Neuronal stem cell (in vitro differentiated cells): ENCODE data around the gene SMIM13.

Experiments
- DNase-seq: peaks from one replicate; pipeline ENCODE4 v3.0.0-alpha.2; 2013; ENCODE audit warnings: low spot score
- H2AFZ ChIP-seq: one replicate; pipeline ENCODE4 v1.6.1; 2013; ENCODE audit warnings: mild to moderate bottlenecking, low read length, inconsistent platforms
- H2AK5ac ChIP-seq: 2 replicates; pipeline ENCODE4 v1.6.1; 2013; ENCODE audit warnings: low read depth, mild to moderate bottlenecking, inconsistent platforms, low read length, moderate library complexity, mixed read lengths
- H2BK120ac ChIP-seq: 2 replicates; pipeline ENCODE4 v1.6.1; 2013; ENCODE audit warnings: low read depth, mild to moderate bottlenecking, inconsistent platforms, low read length, moderate library complexity, mixed read lengths
- H2BK12ac ChIP-seq: one replicate; pipeline ENCODE4 v1.6.1; 2013; ENCODE audit warnings: low read length, inconsistent platforms
- H2BK15ac ChIP-seq: 2 replicates; pipeline ENCODE4 v1.6.1; 2013; ENCODE audit warnings: mild to moderate bottlenecking, low read length, inconsistent platforms, mixed read lengths
- H2BK5ac ChIP-seq: one replicate; pipeline ENCODE4 v1.6.1; 2013; ENCODE audit warnings: inconsistent platforms, mild to moderate bottlenecking, low read length, moderate library complexity
- H3K14ac ChIP-seq: one replicate; pipeline ENCODE4 v1.6.1; 2013; ENCODE audit warnings: low read length, inconsistent platforms
- H3K18ac ChIP-seq: 2 replicates; pipeline ENCODE4 v1.6.1; 2013; ENCODE audit warnings: low read length, inconsistent platforms
- H3K23ac ChIP-seq: 2 replicates; pipeline ENCODE4 v1.6.1; 2013; ENCODE audit warnings: low read depth, mild to moderate bottlenecking, mixed read lengths, low read length, inconsistent platforms; ENCODE audit not compliant: poor library complexity
- H3K27ac ChIP-seq: replicated peaks from 3 replicates; pipeline ENCODE4 v1.5.1; 2013; ENCODE audit warnings: low read length, inconsistent platforms
- H3K27me3 ChIP-seq, 3 experiments: 2 replicates each; pipeline ENCODE4 v1.6.1; 2013; ENCODE audit warnings: low read length in 3 of 3, mild to moderate bottlenecking in 2 of 3, inconsistent platforms in 1 of 3, low read depth in 1 of 3, mixed read lengths in 1 of 3, moderate library complexity in 1 of 3; ENCODE audit not compliant: control insufficient read depth in 3 of 3, insufficient read depth in 3 of 3
- H3K36me3 ChIP-seq, 2 donors: replicated peaks in 1 of 2; 2 replicates each; pipeline ENCODE4 v1.6.1; 2013; ENCODE audit warnings: low read length in 2 of 2; ENCODE audit not compliant: control insufficient read depth in 2 of 2, insufficient read depth in 2 of 2
- H3K4ac ChIP-seq: 2 replicates; pipeline ENCODE4 v1.6.1; 2013; ENCODE audit warnings: inconsistent platforms, mild to moderate bottlenecking, low read length, moderate library complexity
- H3K4me1 ChIP-seq, 2 donors: 1 replicate in 1 of 2; 2 replicates in 1 of 2; pipeline ENCODE4 v1.6.1; 2013; ENCODE audit warnings: low read length in 2 of 2, low read depth in 1 of 2; ENCODE audit not compliant: control insufficient read depth in 2 of 2, insufficient read depth in 1 of 2
- H3K4me2 ChIP-seq: one replicate; pipeline ENCODE4 v1.6.1; 2013; ENCODE audit warnings: mild to moderate bottlenecking, low read length, inconsistent platforms; ENCODE audit not compliant: insufficient read depth, poor library complexity, severe bottlenecking
- H3K4me3 ChIP-seq, 2 donors: 2 replicates each; pipeline ENCODE4 v1.5.1; 2013; ENCODE audit warnings: low read length in 2 of 2, mild to moderate bottlenecking in 2 of 2, inconsistent platforms in 1 of 2, moderate library complexity in 1 of 2
- H3K79me1 ChIP-seq: one replicate; pipeline ENCODE4 v1.6.1; 2013; ENCODE audit warnings: low read depth, mild to moderate bottlenecking, inconsistent platforms, low read length, moderate library complexity
- H3K9ac ChIP-seq: one replicate; pipeline ENCODE4 v1.6.1; 2013; ENCODE audit warnings: mild to moderate bottlenecking, low read depth, low read length, inconsistent platforms; ENCODE audit not compliant: poor library complexity
- H3K9me3 ChIP-seq, 2 donors: replicated peaks in 1 of 2; 2 replicates each; pipeline versions ENCODE3 to v1.6.1; 2013; ENCODE audit warnings: low read length in 2 of 2, mild to moderate bottlenecking in 2 of 2, inconsistent platforms in 1 of 2, low read depth in 1 of 2, mixed read lengths in 1 of 2, moderate library complexity in 1 of 2; ENCODE audit not compliant: control insufficient read depth in 2 of 2, insufficient read depth in 1 of 2
- H4K8ac ChIP-seq: one replicate; pipeline ENCODE4 v1.6.1; 2013; ENCODE audit warnings: low read depth, mild to moderate bottlenecking, inconsistent platforms, low read length, moderate library complexity
- H4K91ac ChIP-seq: one replicate; pipeline ENCODE4 v1.6.1; 2013; ENCODE audit warnings: low read length, low read depth, mild to moderate bottlenecking, inconsistent platforms; ENCODE audit not compliant: poor library complexity
- WGBS, 2 donors: extraction: QIAGEN DNeasy Blood & Tissue Kit; methylation state at CpG; one replicate each; pipeline ENCODE4 v1.1.7; 2013; ENCODE audit warnings: missing lambda C conversion rate in 2 of 2, mixed read lengths in 1 of 2; ENCODE audit not compliant: insufficient read length in 2 of 2, insufficient replicate concordance in 1 of 2; ENCODE audit errors: extremely low coverage in 2 of 2; 5-methylcytosine and 5-hydroxymethylcytosine counted together

The SMIM13 gene

GRCh38 chr6:11179419-11180202, 86.0 kb downstream of the SMIM13 start:
- Histone ChIP-seq H3K4me2 (no peak overlapping the region), H2BK120ac (no peak overlapping the region), H3K4ac (no peak overlapping the region), H3K27ac (no peak overlapping the region), H3K9ac (no peak overlapping the region), H2BK12ac (no peak overlapping the region), H3K9me3 (peaks cover 0 to 25% of the 10 kb centered on the region in 2 donors), H3K4me3 (no peak overlapping the region), H3K4me1 (peaks cover 2 to 5% of the 10 kb centered on the region in 2 donors), H3K23ac (no peak overlapping the region), H4K91ac (no peak overlapping the region), H3K18ac (no peak overlapping the region), H4K8ac (no peak overlapping the region), H3K27me3 (no peaks in the 10 kb centered on the region), H3K79me1 (no peaks in the 10 kb centered on the region), H2AK5ac (no peak overlapping the region), H2AFZ (peak overlapping the region; percentile 69), H2BK5ac (no peak overlapping the region), H3K36me3 (peaks cover 4 to 31% of the 10 kb centered on the region in 2 donors), H3K14ac (no peak overlapping the region), H2BK15ac (no peak overlapping the region)
- no peak for DNase-seq
- no CpG with 5 or more reads among the region's 8 CpGs for WGBS, 2 donors

- no peak overlapping the region for H3K18ac ChIP-seq
- no peaks in the 10 kb centered on the region for H3K79me1 ChIP-seq
- no peak overlapping the region for H3K14ac ChIP-seq
- H2AK5ac ChIP-seq: no peak overlapping the region
- no peak overlapping the region for H3K27ac ChIP-seq
- H2BK15ac ChIP-seq: no peak overlapping the region
- no peak overlapping the region for H2AFZ ChIP-seq
- H3K9ac ChIP-seq: no peak overlapping the region
- H2BK12ac ChIP-seq: no peak overlapping the region
- no peaks in the 10 kb centered on the region for H3K27me3 ChIP-seq
- no peak overlapping the region for H3K4me2 ChIP-seq
- H2BK120ac ChIP-seq: no peak overlapping the region
- WGBS, 2 donors: no CpG with 5 or more reads among the region's 3 CpGs
- DNase-seq: no peak
- H3K23ac ChIP-seq: no peak overlapping the region
- peaks cover 2 to 5% of the 10 kb centered on the region in 2 donors for H3K4me1 ChIP-seq
- no peak overlapping the region for H2BK5ac ChIP-seq
- no peak overlapping the region for H3K4ac ChIP-seq
- H4K8ac ChIP-seq: no peak overlapping the region
- H3K9me3 ChIP-seq: peaks cover 0 to 25% of the 10 kb centered on the region in 2 donors
- H3K36me3 ChIP-seq: peaks cover 11 to 50% of the 10 kb centered on the region in 2 donors
- no peak overlapping the region for H3K4me3 ChIP-seq
- H4K91ac ChIP-seq: no peak overlapping the region
These were observed 88.0 kb downstream of the SMIM13 start for GRCh38 chr6:11181478-11182136.

GRCh38 chr6:11183761-11184362, 90.2 kb downstream of the SMIM13 start:
- no CpG with 5 or more reads among the region's 3 CpGs for WGBS, 2 donors
- DNase-seq: no peak

More at GRCh38 chr6:11183761-11184362, 90.2 kb downstream of the SMIM13 start:
- Histone ChIP-seq H3K4me1 (peaks cover 2 to 5% of the 10 kb centered on the region in 2 donors), H2BK5ac (no peak overlapping the region), H3K9me3 (peaks cover 0 to 29% of the 10 kb centered on the region in 2 donors), H2AFZ (no peak overlapping the region), H2BK120ac (no peak overlapping the region), H3K14ac (no peak overlapping the region), H3K27ac (no peak overlapping the region), H2BK12ac (no peak overlapping the region), H3K4me3 (no peak overlapping the region), H3K9ac (no peak overlapping the region), H3K4ac (no peak overlapping the region), H3K18ac (no peak overlapping the region), H3K36me3 (peaks cover 19 to 73% of the 10 kb centered on the region in 2 donors), H2AK5ac (no peak overlapping the region), H3K79me1 (no peaks in the 10 kb centered on the region), H3K4me2 (no peak overlapping the region), H3K23ac (no peak overlapping the region), H3K27me3 (no peaks in the 10 kb centered on the region), H4K91ac (no peak overlapping the region), H4K8ac (no peak overlapping the region), H2BK15ac (no peak overlapping the region)
